K562 (cell line): Measurements from ENCODE around the gene DEF6. TPM values are rescaled to one million over a fixed set of nuclear protein-coding genes. Genes with fewer than 3 reads are reported as not detected.

ENCODE experiments used
- ARID2 ChIP-seq: fragments of 450-650 bp; IDR thresholded peaks from 2 replicates; pipeline ENCODE4 v1.6.1; 2017; ENCODE audit warnings: antibody characterized with exemption, mild to moderate bottlenecking
- HNRNPH1 ChIP-seq: fragments of 200-400 bp; formaldehyde crosslinking; optimal IDR thresholded peaks from 2 replicates; pipeline ENCODE3; 2017; ENCODE audit warnings: low read depth, mild to moderate bottlenecking, low read length, moderate library complexity
- MTF1 ChIP-seq: fragments of 250-450 bp; sonication (Bioruptor Pico); IDR thresholded peaks from 2 replicates; pipeline ENCODE4 v1.9.0; 2021; ENCODE audit warnings: moderate library complexity, mild to moderate bottlenecking, inconsistent platforms, borderline replicate concordance
- NFYB ChIP-seq: IDR thresholded peaks from 2 replicates; pipeline ENCODE4 v1.6.1; 2011; ENCODE audit warnings: mild to moderate bottlenecking, moderate library complexity; ENCODE audit not compliant: insufficient read length; ENCODE audit errors: extremely low read depth
- POU5F1 ChIP-seq: fragments of 150-350 bp; IDR thresholded peaks from 2 replicates; pipeline ENCODE4 v1.6.1; 2014; ENCODE audit warnings: borderline replicate concordance, low read length, low read depth, mild to moderate bottlenecking; ENCODE audit not compliant: partially characterized antibody
- PTRF ChIP-seq: fragments of 450-650 bp; IDR thresholded peaks from 2 replicates; pipeline ENCODE4 v1.6.1; 2016; ENCODE audit warnings: mild to moderate bottlenecking, missing genetic modification characterization, missing compliant biosample characterization
- SOX6 ChIP-seq: fragments of 450-650 bp; IDR thresholded peaks from 2 replicates; pipeline ENCODE4 v1.6.1; 2014; ENCODE audit warnings: mild to moderate bottlenecking
- ZNF445 ChIP-seq: fragments of 250-450 bp; sonication (Bioruptor Pico); IDR thresholded peaks from 2 replicates; pipeline ENCODE4 v1.4.0; 2020; ENCODE audit warnings: low read depth, mild to moderate bottlenecking, moderate library complexity
- polyA plus RNA-seq, 8 experiments: library from polyadenylated mRNA; depleted of rRNA in 4 of 8; stranded (reverse) in 5 of 8; unstranded in 3 of 8; fragments of >200 nt; fragmentation: Nextera tagmentation in 2 of 8; fragmentation: Illumina TruSeq in 1 of 8; extraction: Ambion mirVana in 2 of 8; extraction: Trizol in 1 of 8; gene quantifications; 2 replicates each; pipeline versions ENCODE4 v1.2.1 to v1.2.3, GENCODE V29; 2011 to 2014; ENCODE audit warnings: inconsistent platforms in 1 of 8, missing spikeins in 1 of 8
- total RNA-seq, 7 experiments: library from RNA; depleted of rRNA in 6 of 7; stranded (reverse); fragments of >200 nt in 6 of 7; fragmentation: Illumina TruSeq in 2 of 7; extraction: Trizol in 2 of 7; gene quantifications; 2 replicates each; pipeline versions ENCODE4 v1.2.1 to v1.2.3, GENCODE V29; 2011 to 2021; ENCODE audit warnings: low replicate concordance in 1 of 7
- TF ChIP-seq, protein P1 (sequence below), 3 experiments: fragments of 200-800 bp in 1 of 3; fragments of 250-450 bp in 1 of 3; fragments of 450-650 bp in 1 of 3; sonication (Bioruptor Pico) in 1 of 3; sonication (Bioruptor generic) in 1 of 3; formaldehyde crosslinking in 1 of 3; IDR thresholded peaks; 2 replicates each; pipeline versions ENCODE4 v1.6.1 to v1.8.0; 2016 to 2022; ENCODE audit warnings: mild to moderate bottlenecking in 2 of 3, missing genetic modification characterization in 2 of 3, missing compliant biosample characterization in 1 of 3, moderate library complexity in 1 of 3
- TF ChIP-seq, protein P2 (sequence below): fragments of 450-650 bp; IDR thresholded peaks from 2 replicates; pipeline ENCODE4 v1.6.1; 2017; ENCODE audit warnings: antibody characterized with exemption
- TF ChIP-seq, protein P3 (sequence below), 2 experiments: fragments of 450-650 bp in 1 of 2; sonication (generic) in 1 of 2; formaldehyde crosslinking in 1 of 2; IDR thresholded peaks; 2 replicates each; pipeline versions ENCODE4 v1.7.1 to v1.9.0; 2016 to 2022; ENCODE audit warnings: inconsistent platforms in 1 of 2, mild to moderate bottlenecking in 1 of 2, missing genetic modification reagents in 1 of 2

DEF6 gene
- total and polyA plus RNA-seq, 9 of the 15 experiments (the other 6 are each of a cell fraction or from before 2014, with no cell fraction given): 1.3 to 44.6 (median 22.7) TPM

DNA sequence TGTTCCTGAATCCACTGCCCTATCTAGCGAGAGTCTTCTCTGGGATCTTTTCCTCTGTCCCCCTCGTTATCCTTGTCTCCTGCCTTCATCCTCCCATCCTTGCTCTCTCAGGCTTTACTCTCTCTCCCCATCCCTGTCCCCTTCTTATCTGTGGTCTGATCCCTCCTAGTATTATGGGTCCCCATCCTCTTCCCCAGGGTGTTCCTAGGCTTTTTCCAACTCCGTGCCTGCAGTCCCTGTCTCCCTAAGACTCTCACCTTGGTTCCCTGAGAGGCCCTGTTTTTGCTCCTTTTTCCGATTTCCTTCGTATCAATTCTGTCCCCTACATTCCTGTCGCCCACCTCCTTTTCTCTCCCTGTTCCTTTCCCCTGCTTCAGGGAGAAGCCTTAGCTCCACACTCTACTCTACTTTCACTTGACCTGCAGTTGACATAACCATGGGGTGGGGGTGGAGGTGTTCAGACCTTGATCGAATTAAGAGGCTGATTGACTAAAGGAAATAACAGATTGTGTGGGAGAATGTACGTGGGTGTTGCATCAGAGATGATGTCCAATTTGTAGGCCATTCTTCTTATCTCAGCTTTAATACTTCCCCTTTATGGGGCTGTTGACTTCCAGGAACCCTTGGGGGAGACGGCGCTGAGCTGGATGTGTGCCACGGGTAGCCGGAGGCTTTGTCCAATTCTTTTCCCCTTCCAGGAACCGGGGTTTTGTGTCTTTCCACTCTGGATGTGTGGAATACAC, 45.6 kb downstream of the DEF6 start (continued):
- TF ChIP-seq, protein P1, sequence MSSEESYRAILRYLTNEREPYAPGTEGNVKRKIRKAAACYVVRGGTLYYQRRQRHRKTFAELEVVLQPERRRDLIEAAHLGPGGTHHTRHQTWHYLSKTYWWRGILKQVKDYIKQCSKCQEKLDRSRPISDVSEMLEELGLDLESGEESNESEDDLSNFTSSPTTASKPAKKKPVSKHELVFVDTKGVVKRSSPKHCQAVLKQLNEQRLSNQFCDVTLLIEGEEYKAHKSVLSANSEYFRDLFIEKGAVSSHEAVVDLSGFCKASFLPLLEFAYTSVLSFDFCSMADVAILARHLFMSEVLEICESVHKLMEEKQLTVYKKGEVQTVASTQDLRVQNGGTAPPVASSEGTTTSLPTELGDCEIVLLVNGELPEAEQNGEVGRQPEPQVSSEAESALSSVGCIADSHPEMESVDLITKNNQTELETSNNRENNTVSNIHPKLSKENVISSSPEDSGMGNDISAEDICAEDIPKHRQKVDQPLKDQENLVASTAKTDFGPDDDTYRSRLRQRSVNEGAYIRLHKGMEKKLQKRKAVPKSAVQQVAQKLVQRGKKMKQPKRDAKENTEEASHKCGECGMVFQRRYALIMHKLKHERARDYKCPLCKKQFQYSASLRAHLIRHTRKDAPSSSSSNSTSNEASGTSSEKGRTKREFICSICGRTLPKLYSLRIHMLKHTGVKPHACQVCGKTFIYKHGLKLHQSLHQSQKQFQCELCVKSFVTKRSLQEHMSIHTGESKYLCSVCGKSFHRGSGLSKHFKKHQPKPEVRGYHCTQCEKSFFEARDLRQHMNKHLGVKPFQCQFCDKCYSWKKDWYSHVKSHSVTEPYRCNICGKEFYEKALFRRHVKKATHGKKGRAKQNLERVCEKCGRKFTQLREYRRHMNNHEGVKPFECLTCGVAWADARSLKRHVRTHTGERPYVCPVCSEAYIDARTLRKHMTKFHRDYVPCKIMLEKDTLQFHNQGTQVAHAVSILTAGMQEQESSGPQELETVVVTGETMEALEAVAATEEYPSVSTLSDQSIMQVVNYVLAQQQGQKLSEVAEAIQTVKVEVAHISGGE (CRISPR knock-in tag; IDR thresholded peaks at IDR 0.05): 0 out of 6 replicates have a peak, but pooled peaks of 1 of the 3 experiments have one; percentile 16
- TF ChIP-seq SOX6 (peak; percentile 89), PTRF (tag) (no peak), NFYB (no peak), ZNF445 (CRISPR knock-in tag) (no peak), MTF1 (CRISPR knock-in tag) (no peak), HNRNPH1 (no peak), ARID2 (peak; percentile 28; the same call in 1 of the 2 replicates), POU5F1 (no peak)
- TF ChIP-seq, protein P2, sequence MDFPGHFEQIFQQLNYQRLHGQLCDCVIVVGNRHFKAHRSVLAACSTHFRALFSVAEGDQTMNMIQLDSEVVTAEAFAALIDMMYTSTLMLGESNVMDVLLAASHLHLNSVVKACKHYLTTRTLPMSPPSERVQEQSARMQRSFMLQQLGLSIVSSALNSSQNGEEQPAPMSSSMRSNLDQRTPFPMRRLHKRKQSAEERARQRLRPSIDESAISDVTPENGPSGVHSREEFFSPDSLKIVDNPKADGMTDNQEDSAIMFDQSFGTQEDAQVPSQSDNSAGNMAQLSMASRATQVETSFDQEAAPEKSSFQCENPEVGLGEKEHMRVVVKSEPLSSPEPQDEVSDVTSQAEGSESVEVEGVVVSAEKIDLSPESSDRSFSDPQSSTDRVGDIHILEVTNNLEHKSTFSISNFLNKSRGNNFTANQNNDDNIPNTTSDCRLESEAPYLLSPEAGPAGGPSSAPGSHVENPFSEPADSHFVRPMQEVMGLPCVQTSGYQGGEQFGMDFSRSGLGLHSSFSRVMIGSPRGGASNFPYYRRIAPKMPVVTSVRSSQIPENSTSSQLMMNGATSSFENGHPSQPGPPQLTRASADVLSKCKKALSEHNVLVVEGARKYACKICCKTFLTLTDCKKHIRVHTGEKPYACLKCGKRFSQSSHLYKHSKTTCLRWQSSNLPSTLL: no peak
- TF ChIP-seq, protein P3, sequence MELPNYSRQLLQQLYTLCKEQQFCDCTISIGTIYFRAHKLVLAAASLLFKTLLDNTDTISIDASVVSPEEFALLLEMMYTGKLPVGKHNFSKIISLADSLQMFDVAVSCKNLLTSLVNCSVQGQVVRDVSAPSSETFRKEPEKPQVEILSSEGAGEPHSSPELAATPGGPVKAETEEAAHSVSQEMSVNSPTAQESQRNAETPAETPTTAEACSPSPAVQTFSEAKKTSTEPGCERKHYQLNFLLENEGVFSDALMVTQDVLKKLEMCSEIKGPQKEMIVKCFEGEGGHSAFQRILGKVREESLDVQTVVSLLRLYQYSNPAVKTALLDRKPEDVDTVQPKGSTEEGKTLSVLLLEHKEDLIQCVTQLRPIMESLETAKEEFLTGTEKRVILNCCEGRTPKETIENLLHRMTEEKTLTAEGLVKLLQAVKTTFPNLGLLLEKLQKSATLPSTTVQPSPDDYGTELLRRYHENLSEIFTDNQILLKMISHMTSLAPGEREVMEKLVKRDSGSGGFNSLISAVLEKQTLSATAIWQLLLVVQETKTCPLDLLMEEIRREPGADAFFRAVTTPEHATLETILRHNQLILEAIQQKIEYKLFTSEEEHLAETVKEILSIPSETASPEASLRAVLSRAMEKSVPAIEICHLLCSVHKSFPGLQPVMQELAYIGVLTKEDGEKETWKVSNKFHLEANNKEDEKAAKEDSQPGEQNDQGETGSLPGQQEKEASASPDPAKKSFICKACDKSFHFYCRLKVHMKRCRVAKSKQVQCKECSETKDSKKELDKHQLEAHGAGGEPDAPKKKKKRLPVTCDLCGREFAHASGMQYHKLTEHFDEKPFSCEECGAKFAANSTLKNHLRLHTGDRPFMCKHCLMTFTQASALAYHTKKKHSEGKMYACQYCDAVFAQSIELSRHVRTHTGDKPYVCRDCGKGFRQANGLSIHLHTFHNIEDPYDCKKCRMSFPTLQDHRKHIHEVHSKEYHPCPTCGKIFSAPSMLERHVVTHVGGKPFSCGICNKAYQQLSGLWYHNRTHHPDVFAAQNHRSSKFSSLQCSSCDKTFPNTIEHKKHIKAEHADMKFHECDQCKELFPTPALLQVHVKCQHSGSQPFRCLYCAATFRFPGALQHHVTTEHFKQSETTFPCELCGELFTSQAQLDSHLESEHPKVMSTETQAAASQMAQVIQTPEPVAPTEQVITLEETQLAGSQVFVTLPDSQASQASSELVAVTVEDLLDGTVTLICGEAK (IDR thresholded peaks at IDR 0.05): peak; percentile 41; the same call in 1 of the 2 replicates
- TF ChIP-seq, protein P3 (CRISPR knock-in tag; IDR thresholded peaks at IDR 0.05): no peak
